ENCODE data around the gene NEURL4. TPM values are rescaled to one million over a fixed set of nuclear protein-coding genes. Genes with fewer than 3 reads are reported as not detected.

NEURL4 gene
- total and polyA plus RNA-seq, 2 donors (not counting 1 experiment from before 2014, with no cell fraction given) = 54.6 to 85.2 TPM

DNA sequence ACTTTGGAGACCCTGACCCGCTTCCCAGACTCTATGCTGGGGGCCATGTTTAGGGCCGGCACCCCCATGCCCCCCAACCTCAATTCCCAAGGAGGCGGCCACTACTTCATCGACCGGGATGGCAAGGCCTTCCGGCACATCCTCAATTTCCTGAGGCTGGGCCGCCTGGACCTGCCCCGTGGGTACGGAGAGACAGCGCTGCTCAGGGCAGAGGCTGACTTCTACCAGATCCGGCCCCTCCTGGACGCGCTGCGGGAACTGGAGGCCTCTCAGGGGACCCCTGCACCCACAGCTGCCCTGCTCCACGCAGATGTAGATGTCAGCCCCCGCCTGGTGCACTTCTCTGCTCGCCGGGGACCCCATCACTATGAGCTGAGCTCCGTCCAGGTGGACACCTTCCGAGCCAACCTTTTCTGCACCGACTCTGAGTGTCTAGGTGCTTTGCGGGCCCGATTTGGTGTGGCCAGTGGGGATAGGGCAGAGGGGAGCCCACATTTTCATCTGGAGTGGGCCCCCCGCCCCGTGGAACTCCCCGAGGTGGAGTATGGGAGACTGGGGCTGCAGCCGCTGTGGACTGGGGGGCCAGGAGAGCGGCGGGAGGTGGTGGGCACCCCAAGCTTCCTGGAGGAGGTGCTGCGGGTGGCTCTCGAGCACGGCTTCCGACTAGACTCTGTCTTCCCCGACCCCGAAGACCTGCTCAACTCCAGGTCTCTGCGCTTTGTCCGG, 23.9 kb upstream of the NEURL4 start:
- Mint-ChIP-seq H3K4me1 (peaks cover 38% of the 10 kb centered on the region), H3K27me3 (no peaks in the 10 kb centered on the region), H3K9me3 (ENCODE audit: insufficient read depth) (no peaks in the 10 kb centered on the region), H3K27ac (peak overlapping the region; percentile 91), H3K4me3 (peak overlapping the region; percentile 94)
- CTCF ChIA-PET = interaction anchor here (0.8 to 5.9 kb wide), 12 partner anchors 8 to 335 kb away, joined by 3 to 43 read pairs (median 13); partner anchors contain the start of genes ACAP1, NEURL4, SENP3 and SLC2A4
- H3K4me3 ChIP-seq (ENCODE audit: control extremely low read depth in 1 of 5, extremely low read depth in 1 of 5, insufficient read depth in 1 of 5, low read depth in 2 of 5, low read length in 4 of 5) = peak overlapping the region in 1 of 5 experiments; percentile 77
- peak overlapping the region; percentile 97 for H3K4me2 ChIP-seq (replicated peaks; ENCODE audit: low read depth, low read length, poor library complexity, severe bottlenecking)
- 96% methylated on average over 33 of the region's 37 CpGs for WGBS (ENCODE audit: insufficient coverage)
- peak; percentile 29 for DNase-seq
- peaks cover 13% of the 10 kb centered on the region for H4K20me1 ChIP-seq (ENCODE audit: control insufficient read depth, insufficient read depth, low read length, poor library complexity, severe bottlenecking)
- peaks cover 2 to 11% of the 10 kb centered on the region in 2 experiments for H3K36me3 ChIP-seq (replicated peaks in 1 of 2; ENCODE audit: control extremely low read depth in 1 of 2, control insufficient read depth in 1 of 2, extremely low read depth in 1 of 2, insufficient read depth in 2 of 2, low read length in 1 of 2)
- TF ChIP-seq, protein P1, sequence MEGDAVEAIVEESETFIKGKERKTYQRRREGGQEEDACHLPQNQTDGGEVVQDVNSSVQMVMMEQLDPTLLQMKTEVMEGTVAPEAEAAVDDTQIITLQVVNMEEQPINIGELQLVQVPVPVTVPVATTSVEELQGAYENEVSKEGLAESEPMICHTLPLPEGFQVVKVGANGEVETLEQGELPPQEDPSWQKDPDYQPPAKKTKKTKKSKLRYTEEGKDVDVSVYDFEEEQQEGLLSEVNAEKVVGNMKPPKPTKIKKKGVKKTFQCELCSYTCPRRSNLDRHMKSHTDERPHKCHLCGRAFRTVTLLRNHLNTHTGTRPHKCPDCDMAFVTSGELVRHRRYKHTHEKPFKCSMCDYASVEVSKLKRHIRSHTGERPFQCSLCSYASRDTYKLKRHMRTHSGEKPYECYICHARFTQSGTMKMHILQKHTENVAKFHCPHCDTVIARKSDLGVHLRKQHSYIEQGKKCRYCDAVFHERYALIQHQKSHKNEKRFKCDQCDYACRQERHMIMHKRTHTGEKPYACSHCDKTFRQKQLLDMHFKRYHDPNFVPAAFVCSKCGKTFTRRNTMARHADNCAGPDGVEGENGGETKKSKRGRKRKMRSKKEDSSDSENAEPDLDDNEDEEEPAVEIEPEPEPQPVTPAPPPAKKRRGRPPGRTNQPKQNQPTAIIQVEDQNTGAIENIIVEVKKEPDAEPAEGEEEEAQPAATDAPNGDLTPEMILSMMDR (IDR thresholded peaks at IDR 0.05) = no peak
- no peak for TF ChIP-seq EZH2 (IDR thresholded peaks at IDR 0.05; ENCODE audit: borderline replicate concordance, insufficient read depth, low read depth, low read length, poor library complexity, severe bottlenecking)
- H3K27ac ChIP-seq (ENCODE audit: low read length in 2 of 2) = peak overlapping the region in 1 of 2 donors; percentile 90
- peaks cover 14% of the 10 kb centered on the region for H3K79me2 ChIP-seq (ENCODE audit: control insufficient read depth, insufficient read depth, low read length)
- no peaks in the 10 kb centered on the region for H3K27me3 ChIP-seq (replicated peaks in 1 of 4; ENCODE audit: control extremely low read depth in 1 of 4, control insufficient read depth in 3 of 4, insufficient read depth in 4 of 4, low read length in 3 of 4)
- POLR2A ChIA-PET = interaction anchor here (1.1 kb wide), 1 partner anchor 110 kb away, joined by 3 read pairs; the partner anchor contains the start of gene GABARAP
- no peaks in the 10 kb centered on the region for H3K9me3 ChIP-seq (ENCODE audit: control extremely low read depth in 1 of 3, control insufficient read depth in 2 of 3, insufficient read depth in 1 of 3, low read length in 2 of 3)
- intact Hi-C loops (cut with micrococcal nuclease) = loop anchor here (1.0 to 2.0 kb wide), 3 partner anchors 24 to 51 kb away; partner anchors contain the start of genes GPS2, NEURL4 and TMEM256
- H3K4me1 ChIP-seq (ENCODE audit: control insufficient read depth in 2 of 2, insufficient read depth in 2 of 2, low read length in 2 of 2) = peaks cover 14 to 41% of the 10 kb centered on the region in 2 donors
- ATAC-seq (ENCODE audit: low read depth) = no peak
- no peak overlapping the region for H2AFZ ChIP-seq (ENCODE audit: insufficient read depth, low read depth, low read length, poor library complexity, severe bottlenecking)
- peak overlapping the region; percentile 86 for H3K9ac ChIP-seq (ENCODE audit: low read length)

Measured in B cell (primary cell).